Transverse colon (tissue), 4 donors: ENCODE measurements around the gene FBXL16.

Experiments used
- EP300 ChIP-seq: sonication (generic); formaldehyde crosslinking; IDR thresholded peaks from one replicate; pipeline ENCODE4 v1.6.1; 2017; ENCODE audit warnings: antibody characterized with exemption, low read depth
- POLR2AphosphoS5 ChIP-seq, 3 donors: sonication (generic); formaldehyde crosslinking; IDR thresholded peaks; one replicate each; pipeline ENCODE4 v1.6.1; 2016; ENCODE audit warnings: antibody characterized with exemption in 3 of 3
- TF ChIP-seq, protein P1 (sequence below), 5 experiments: fragments of 200-600 bp in 3 of 5; fragments of 450-650 bp in 2 of 5; sonication (generic) in 3 of 5; IDR thresholded peaks; 1 replicate in 2 of 5; 2 replicates in 3 of 5; pipeline ENCODE4 v1.5.1; 2016 to 2017; ENCODE audit warnings: antibody characterized with exemption in 5 of 5, inconsistent platforms in 3 of 5, mild to moderate bottlenecking in 2 of 5, moderate library complexity in 1 of 5

DNA sequence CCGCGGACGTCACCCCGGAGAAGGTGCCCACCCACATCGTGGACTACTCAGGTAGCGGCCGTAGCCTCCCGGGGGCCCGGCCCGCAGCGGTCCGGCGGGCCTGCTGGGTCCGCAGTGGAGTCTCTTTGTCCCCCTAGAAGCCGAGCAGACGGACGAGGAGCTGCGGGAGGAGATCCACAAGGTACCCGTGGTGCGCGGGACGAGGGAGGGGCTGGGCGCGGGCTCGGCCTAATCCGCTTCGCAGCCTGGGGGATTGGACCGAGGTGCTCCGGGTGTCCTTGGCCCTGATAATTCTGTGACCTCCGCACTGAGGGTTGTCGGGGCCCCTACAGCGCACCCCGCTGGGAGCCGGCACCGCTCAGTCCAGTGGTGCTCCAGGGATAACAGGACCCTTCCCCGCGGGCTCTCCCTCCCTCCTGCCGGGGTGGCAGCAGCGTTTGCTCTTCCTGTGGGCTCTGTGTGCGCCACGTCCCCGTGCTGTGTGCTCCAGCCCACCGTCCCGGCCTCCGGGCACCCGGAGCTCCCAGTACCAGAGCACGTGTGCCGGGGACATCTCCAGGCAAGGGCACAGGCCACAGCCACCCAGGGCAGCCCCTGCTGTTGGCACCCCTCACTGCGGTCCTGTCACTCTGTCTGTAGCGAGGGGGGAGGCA, 37.0 kb downstream of the FBXL16 start:
- TF ChIP-seq, protein P1, sequence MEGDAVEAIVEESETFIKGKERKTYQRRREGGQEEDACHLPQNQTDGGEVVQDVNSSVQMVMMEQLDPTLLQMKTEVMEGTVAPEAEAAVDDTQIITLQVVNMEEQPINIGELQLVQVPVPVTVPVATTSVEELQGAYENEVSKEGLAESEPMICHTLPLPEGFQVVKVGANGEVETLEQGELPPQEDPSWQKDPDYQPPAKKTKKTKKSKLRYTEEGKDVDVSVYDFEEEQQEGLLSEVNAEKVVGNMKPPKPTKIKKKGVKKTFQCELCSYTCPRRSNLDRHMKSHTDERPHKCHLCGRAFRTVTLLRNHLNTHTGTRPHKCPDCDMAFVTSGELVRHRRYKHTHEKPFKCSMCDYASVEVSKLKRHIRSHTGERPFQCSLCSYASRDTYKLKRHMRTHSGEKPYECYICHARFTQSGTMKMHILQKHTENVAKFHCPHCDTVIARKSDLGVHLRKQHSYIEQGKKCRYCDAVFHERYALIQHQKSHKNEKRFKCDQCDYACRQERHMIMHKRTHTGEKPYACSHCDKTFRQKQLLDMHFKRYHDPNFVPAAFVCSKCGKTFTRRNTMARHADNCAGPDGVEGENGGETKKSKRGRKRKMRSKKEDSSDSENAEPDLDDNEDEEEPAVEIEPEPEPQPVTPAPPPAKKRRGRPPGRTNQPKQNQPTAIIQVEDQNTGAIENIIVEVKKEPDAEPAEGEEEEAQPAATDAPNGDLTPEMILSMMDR (IDR thresholded peaks at IDR 0.05): no peak
- no peak for TF ChIP-seq POLR2AphosphoS5 (IDR thresholded peaks at IDR 0.05)
- no peak for TF ChIP-seq EP300
